Stimulated activated CD8-positive, alpha-beta memory T cell treated with anti-CD3 and anti-CD28 coated beads, Interleukin-12 subunit alpha, Interleukin-12 subunit beta, amount 100 ng/mL, for 1 hour (primary cell): ENCODE results near the gene TMIE.

Experiments
- DNase-seq: peaks from one replicate; pipeline ENCODE4 v3.0.0-alpha.2; 2020; ENCODE audit warnings: low read depth

The TMIE gene

DNA sequence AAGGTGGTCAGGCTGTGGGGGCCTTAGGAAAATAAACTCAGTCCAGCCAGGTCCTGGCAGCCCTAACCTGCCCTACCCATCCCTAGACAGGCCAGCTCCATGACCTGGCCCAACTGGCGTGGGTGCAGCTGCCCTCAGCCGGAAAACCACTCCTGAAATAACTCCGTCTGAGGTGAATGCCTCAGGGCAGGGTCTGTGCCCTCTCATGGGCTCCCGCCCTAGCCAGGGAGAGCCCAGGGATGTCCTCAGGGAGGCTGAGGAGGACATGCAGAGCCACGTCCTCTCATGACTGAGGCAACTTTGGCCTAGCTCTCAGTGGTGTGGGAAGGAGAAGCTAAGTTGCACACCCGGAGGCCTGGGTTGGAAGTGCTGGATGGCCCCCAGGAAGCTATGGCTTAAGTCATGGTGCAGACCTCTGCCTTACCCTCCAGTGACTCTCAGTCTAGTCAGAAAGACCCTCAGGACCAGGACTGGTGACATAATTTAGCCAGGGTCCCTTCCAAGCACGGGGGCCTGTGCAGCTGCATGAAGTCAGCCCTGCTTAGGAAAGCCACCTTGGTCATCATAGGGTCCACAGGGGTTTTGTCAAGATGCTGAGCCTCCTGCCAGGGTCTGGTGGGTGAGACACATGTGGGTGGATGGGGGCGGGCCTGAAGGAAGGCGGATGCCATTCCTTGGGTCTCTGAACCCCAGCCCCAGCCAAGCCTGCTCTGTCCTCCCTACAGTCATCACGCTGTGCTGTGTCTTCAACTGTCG lies 7.4 kb downstream of the TMIE start:
- no peak for DNase-seq

DNA sequence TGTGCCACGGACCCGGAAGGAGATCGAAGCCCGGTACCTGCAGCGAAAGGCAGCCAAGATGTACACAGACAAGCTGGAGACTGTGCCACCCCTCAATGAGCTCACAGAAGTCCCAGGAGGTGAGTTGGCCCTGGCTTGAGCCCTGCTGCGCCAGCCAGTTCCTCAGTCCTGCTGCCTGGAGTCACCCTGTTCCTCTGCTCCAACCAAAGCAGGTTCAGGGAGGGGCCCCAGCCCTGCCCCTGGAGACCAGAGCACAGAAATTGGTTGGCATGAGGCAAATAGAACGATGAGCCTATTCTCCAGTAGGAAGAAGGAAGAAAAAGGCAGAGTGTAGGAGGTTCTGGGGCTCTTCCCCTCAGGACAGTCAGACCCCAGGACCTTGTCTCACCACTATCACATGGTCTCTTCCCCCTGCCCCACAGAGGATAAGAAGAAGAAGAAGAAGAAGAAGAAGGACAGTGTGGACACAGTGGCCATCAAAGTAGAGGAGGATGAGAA lies 8.0 kb downstream of the TMIE start:
- no peak for DNase-seq

DNA sequence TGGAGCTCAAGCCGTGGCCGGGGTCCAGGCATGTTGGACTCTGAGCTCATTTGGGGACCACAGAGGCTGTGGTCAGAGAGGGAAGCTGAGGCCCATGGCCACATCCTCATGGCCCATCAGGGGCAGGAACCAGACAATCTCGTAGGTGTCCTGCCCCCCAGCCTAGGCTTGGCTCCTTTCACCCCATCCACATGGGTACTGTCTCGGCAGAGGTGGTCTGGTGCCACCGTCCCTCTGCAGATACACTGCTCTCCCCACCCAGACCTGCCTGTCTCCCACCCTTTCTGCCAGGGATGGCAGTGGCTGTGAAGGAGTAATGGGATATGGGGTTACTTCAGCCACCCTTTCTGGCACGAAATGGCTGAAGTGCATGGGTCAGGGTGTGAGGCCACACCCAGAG lies 8.5 kb downstream of the TMIE start:
- no peak for DNase-seq

- DNase-seq: no peak
Observed at GRCh38 chr3:46710229-46710628, 9.0 kb downstream of the TMIE start.

DNA sequence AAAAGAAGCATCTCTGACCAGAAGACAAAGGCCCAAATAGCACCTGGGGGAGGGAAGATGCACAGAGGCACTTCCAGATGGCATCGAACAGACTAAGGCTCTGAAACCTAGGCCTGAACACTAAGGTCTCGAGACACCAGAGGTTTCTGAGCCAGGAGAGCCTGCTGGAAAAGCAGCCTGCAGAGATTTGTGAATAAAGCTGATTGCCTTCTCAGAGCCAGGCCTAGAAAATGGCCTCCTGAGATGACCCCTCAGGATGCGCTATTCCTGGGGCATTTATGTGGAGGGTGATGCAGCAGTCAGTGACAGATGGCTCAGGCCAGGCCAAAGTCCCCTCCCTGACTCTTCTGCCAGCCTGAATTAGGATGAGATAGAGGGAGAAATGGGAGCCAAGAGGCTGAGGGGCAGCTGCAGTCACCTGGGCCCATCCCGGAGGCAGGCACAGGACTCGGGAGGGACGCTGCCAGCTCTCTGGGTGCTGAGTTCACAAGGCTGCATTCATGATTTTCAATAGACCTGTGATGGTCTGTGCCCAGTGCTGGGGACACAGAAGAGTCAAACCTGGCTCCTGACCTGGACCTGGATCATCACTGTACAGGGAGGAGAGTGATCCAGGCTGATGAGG lies 9.6 kb downstream of the TMIE start:
- DNase-seq: no peak

GRCh38 chr3:46711305-46711704 lies 10.1 kb downstream of the TMIE start:
- DNase-seq: no peak

DNA sequence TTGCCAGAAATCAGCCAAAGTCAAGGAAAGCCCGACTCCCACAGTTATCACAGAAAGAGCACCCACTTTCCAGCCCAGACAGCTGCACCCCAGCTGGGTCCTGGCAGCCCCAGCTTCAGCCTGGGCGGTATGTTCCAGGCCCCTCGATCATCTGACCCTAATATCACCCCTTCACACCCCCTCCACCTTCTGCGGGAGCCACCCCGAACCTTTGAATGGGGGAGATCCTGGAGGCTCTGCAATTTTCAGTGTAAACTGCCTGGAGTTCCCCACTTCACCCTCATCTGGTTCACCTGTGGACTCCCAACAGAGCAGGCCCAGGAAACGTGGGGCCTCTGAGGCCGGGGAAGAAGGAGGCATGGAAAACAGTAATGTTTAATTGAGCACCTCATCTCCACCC lies 10.6 kb downstream of the TMIE start:
- no peak for DNase-seq

GRCh38 chr3:46712191-46713049 lies 11.2 kb downstream of the TMIE start:
- DNase-seq: no peak

GRCh38 chr3:46713050-46713897 lies 12.1 kb downstream of the TMIE start:
- no peak for DNase-seq

DNA sequence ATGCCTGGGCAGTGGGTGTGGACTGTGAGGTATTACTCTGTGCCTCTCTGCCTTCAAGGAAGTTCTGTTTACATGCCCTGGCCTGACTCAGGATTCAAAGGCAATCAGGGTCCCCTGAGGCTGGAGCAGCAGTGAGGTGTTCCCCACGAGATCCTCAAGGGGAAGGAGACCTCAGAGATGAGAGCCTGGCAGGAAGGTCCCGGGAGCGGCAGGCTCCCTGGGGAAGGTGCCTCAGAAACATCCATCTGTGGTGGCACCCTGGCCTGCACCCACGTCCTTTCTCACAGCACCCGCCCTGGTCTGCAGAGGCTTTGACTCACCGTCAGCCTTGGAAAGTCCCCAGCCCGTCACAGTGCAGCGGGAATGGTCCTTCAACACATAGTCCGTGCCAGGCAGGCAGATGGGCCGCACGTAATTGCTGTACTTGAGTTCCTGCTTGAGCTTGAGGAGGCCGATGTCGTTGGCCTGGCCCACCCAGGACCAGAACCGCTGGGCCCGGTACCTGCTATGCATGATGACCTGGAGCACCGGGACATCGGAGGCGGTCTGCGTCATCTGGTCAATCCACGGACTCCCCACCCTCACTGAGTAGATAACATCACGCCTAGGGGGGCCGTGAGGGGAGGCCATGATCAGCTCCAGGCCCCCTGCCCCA lies 12.8 kb downstream of the TMIE start:
- DNase-seq: no peak

DNA sequence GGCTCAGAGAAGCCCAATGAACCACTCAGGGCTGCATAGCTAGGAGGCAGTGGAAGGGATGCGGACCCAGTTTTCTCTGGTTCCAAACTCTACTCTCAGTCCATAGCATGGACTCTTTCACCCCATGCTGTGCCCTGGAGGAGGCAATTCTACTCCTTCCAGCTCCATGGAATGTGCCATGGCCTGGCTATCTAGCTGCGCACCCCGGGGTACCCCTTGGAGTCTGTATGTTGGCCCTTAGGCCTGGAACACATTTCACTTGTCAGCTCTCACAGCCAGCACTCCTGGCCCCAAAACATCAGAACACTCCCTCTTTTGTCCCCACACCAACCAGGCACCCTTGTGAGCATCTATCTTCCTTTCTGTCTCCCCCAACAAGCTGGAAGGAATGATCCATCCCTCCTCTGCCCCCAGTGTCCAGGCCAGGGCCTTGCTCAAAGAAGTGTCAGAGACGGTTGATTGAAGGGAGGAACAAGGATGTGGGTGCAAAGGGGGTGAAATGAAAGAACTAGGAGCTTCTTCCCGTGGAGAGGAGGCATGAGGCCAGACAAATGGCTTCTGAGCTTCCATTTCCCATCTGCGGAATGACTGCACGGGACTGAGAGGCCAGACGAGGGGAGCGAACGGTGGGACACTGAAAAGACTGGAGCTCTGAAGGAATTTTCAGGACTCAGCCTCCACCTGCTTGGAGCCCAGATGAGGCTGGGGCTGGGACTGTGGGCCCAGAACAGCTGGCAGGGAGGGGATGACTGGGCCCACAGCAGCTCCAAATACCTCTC lies 13.7 kb downstream of the TMIE start:
- no peak for DNase-seq

- DNase-seq: no peak
Observed at GRCh38 chr3:46715507-46716175, 14.4 kb downstream of the TMIE start.

GRCh38 chr3:46716461-46717441 lies 15.6 kb downstream of the TMIE start:
- no peak for DNase-seq

GRCh38 chr3:46717447-46718231 lies 16.4 kb downstream of the TMIE start, which contains the start of gene PRSS50:
TSS of gene PRSS50 (minus strand) at chr3:46717869. CDS start at chr3:46717824, 45 bp downstream.
- no peak for DNase-seq

- DNase-seq: no peak
Observed at GRCh38 chr3:46719044-46719565, 17.9 kb downstream of the TMIE start.

DNA sequence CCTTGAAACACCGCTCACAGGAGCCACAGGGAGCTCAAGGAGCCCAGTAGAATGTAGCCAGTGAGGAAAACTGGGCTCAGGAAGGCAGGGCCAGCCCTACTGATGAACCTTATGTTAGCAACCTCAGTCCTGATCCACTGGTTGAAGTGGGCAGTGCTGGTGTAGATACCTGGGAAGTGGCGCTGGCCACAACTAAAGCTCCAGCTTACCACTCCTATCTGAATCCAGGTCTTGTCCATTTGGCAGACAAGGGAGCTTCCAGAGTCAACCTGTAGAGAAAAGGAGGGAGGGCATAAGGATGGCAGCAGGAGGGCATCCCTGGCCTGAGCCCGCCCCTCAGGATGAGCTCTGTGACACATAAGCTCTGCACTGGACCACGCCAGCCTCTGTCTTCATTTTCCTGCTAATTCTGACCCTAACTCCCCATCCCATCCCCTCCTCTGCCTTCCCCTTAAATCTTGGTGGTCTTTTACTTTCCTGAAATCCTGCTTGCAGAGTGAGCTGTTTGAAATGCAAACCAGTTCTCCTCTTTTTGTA lies 18.6 kb downstream of the TMIE start:
- DNase-seq: no peak

DNA sequence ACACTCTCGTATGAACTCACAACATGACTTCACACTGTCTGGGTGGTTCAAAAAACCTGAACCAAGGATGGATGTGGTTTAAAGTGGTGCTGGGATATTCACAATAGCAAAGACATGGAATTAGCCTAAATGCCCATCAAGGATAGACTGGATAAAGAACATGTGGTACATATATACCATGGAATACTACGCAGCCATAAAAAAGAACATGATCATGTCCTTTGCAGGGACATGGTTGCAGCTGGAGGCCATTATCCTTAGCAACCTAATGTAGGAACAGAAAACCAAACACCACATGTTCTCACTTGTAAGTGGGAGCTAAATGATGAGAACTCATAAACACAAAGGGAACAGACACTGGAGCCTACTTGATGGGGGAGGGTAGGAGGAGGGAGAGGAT lies 19.8 kb downstream of the TMIE start:
- no peak for DNase-seq
